OCI-LY1 (cell line): ENCODE measurements around the gene FARS2.
A peak's percentile ranks its signal among the peaks of the same experiment; 100 is the strongest.

Source experiments
- H2AFZ ChIP-seq: fragments of 200-600 bp; sonication (generic), shearing (Covaris generic); 2 replicates; pipeline ENCODE4 v1.6.0; 2014; ENCODE audit warnings: antibody characterized with exemption, mild to moderate bottlenecking, low read length
- H3F3A ChIP-seq: fragments of 200-600 bp; sonication (generic), shearing (Covaris generic); 2 replicates; pipeline ENCODE4 v1.6.0; 2014; ENCODE audit warnings: mild to moderate bottlenecking, antibody characterized with exemption, low read length, moderate library complexity; ENCODE audit not compliant: insufficient read depth
- H3K27ac ChIP-seq: fragments of 200-600 bp; sonication (generic); 2 replicates; pipeline ENCODE4 v1.5.1; 2014; ENCODE audit warnings: low read length, mixed run types, mild to moderate bottlenecking, low read depth; ENCODE audit not compliant: poor library complexity, severe bottlenecking
- H3K27me3 ChIP-seq: fragments of 200-600 bp; sonication (generic); 2 replicates; pipeline ENCODE4 v1.6.0; 2014; ENCODE audit warnings: antibody characterized with exemption, mild to moderate bottlenecking, low read length, moderate library complexity; ENCODE audit not compliant: insufficient read depth
- H3K36me3 ChIP-seq: fragments of 200-600 bp; sonication (generic); 2 replicates; pipeline ENCODE4 v1.6.1; 2014; ENCODE audit warnings: mild to moderate bottlenecking, antibody characterized with exemption, low read length, moderate library complexity, mixed read lengths; ENCODE audit not compliant: insufficient read depth
- H3K4me1 ChIP-seq: fragments of 200-600 bp; sonication (generic); 2 replicates; pipeline ENCODE4 v1.5.1; 2014; ENCODE audit warnings: mild to moderate bottlenecking, low read length, moderate library complexity; ENCODE audit not compliant: insufficient read depth, severe bottlenecking
- H3K4me2 ChIP-seq: fragments of 200-600 bp; sonication (generic), shearing (Covaris generic); 2 replicates; pipeline ENCODE4 v1.6.1; 2014; ENCODE audit warnings: low read length
- H3K4me3 ChIP-seq: fragments of 200-600 bp; sonication (generic); 2 replicates; pipeline ENCODE4 v1.5.1; 2014; ENCODE audit warnings: low read length, low read depth, mild to moderate bottlenecking, mixed read lengths; ENCODE audit not compliant: poor library complexity, severe bottlenecking
- H3K79me2 ChIP-seq: fragments of 200-600 bp; shearing (Covaris generic); 2 replicates; pipeline ENCODE4 v1.6.1; 2016; ENCODE audit warnings: mixed run types, low read length, mixed read lengths; ENCODE audit not compliant: insufficient read depth
- H3K9ac ChIP-seq: fragments of 200-600 bp; sonication (generic), shearing (Covaris generic); 2 replicates; pipeline ENCODE4 v1.6.1; 2014; ENCODE audit warnings: mild to moderate bottlenecking, low read length, mixed read lengths
- H3K9me2 ChIP-seq: fragments of 200-600 bp; sonication (generic), shearing (Covaris generic); 2 replicates; pipeline ENCODE4 v1.6.1; 2014; ENCODE audit warnings: low read depth, mild to moderate bottlenecking, low read length, mixed read lengths
- H3K9me3 ChIP-seq: fragments of 200-600 bp; shearing (Covaris generic); 2 replicates; pipeline ENCODE4 v1.6.1; 2014; ENCODE audit warnings: low read length, mixed read lengths
- H4K20me1 ChIP-seq: fragments of 200-600 bp; sonication (generic), shearing (Covaris generic); 2 replicates; pipeline ENCODE4 v1.6.0; 2016; ENCODE audit warnings: mild to moderate bottlenecking, low read length; ENCODE audit not compliant: insufficient read depth
- CTCF ChIP-seq: fragments of 200-600 bp; sonication (generic), shearing (Covaris generic); IDR thresholded peaks from 2 replicates; pipeline ENCODE4 v1.5.1; 2017; ENCODE audit warnings: mild to moderate bottlenecking, antibody characterized with exemption, low read length, moderate library complexity, mixed read lengths
- EZH2 ChIP-seq: fragments of 200-600 bp; sonication (generic), shearing (Covaris generic); IDR thresholded peaks from 2 replicates; pipeline ENCODE4 v1.8.0; 2017; ENCODE audit warnings: borderline replicate concordance, mixed run types, mild to moderate bottlenecking, antibody characterized with exemption, low read length, moderate library complexity, mixed read lengths

FARS2 gene

GRCh38 chr6:5497896-5498578 lies 236.7 kb downstream of the FARS2 start:
- peaks cover 34% of the 10 kb centered on the region for H3K4me1 ChIP-seq
- H2AFZ ChIP-seq = no peak overlapping the region
- no peaks in the 10 kb centered on the region for H3K36me3 ChIP-seq
- H3K9me3 ChIP-seq = no peaks in the 10 kb centered on the region
- no peaks in the 10 kb centered on the region for H3K27me3 ChIP-seq
- TF ChIP-seq EZH2 = no peak
- no peaks in the 10 kb centered on the region for H3K79me2 ChIP-seq
- no peak overlapping the region for H3K4me3 ChIP-seq
- no peak overlapping the region for H3K27ac ChIP-seq
- no peak overlapping the region for H3K9ac ChIP-seq
- no peak overlapping the region for H3K4me2 ChIP-seq
- H3K9me2 ChIP-seq = no peaks in the 10 kb centered on the region
- no peaks in the 10 kb centered on the region for H3F3A ChIP-seq
- H4K20me1 ChIP-seq = no peaks in the 10 kb centered on the region

GRCh38 chr6:5498579-5498899 lies 237.2 kb downstream of the FARS2 start:
- Histone ChIP-seq H3K27me3 (no peaks in the 10 kb centered on the region), H4K20me1 (no peaks in the 10 kb centered on the region), H2AFZ (no peak overlapping the region), H3K36me3 (no peaks in the 10 kb centered on the region), H3K9ac (no peak overlapping the region), H3K4me2 (no peak overlapping the region), H3F3A (no peaks in the 10 kb centered on the region), H3K9me2 (no peaks in the 10 kb centered on the region), H3K79me2 (no peaks in the 10 kb centered on the region), H3K4me1 (peaks cover 35% of the 10 kb centered on the region), H3K27ac (no peak overlapping the region), H3K4me3 (no peak overlapping the region), H3K9me3 (no peaks in the 10 kb centered on the region)
- TF ChIP-seq EZH2 (no peak), CTCF (no peak)

- TF ChIP-seq CTCF = no peak
- TF ChIP-seq EZH2 = no peak
- H3K27me3 ChIP-seq = no peaks in the 10 kb centered on the region
- no peaks in the 10 kb centered on the region for H3F3A ChIP-seq
- no peaks in the 10 kb centered on the region for H4K20me1 ChIP-seq
- H3K36me3 ChIP-seq = no peaks in the 10 kb centered on the region
- H3K9me2 ChIP-seq = no peaks in the 10 kb centered on the region
- H3K79me2 ChIP-seq = no peaks in the 10 kb centered on the region
- H3K9ac ChIP-seq = no peak overlapping the region
- H3K27ac ChIP-seq = peak overlapping the region; percentile 63
- peaks cover 47% of the 10 kb centered on the region for H3K4me1 ChIP-seq
- H3K4me2 ChIP-seq = no peak overlapping the region
- no peak overlapping the region for H3K4me3 ChIP-seq
- no peaks in the 10 kb centered on the region for H3K9me3 ChIP-seq
- H2AFZ ChIP-seq = no peak overlapping the region
Measured at GRCh38 chr6:5499644-5500306, 238.5 kb downstream of the FARS2 start.
